Neural cell (in vitro differentiated cells): ENCODE results near the gene BBS4.

Experiments used
- EP300 ChIP-seq: fragments of 450-650 bp; conservative IDR thresholded peaks from 2 replicates; pipeline ENCODE4 v1.6.1; 2014; ENCODE audit warnings: antibody characterized with exemption, mild to moderate bottlenecking, moderate library complexity; ENCODE audit not compliant: poor library complexity, severe bottlenecking
- EZH2 ChIP-seq: fragments of 200-600, 300-800 bp; shearing (Covaris generic), sonication (generic); IDR thresholded peaks from 2 replicates; pipeline ENCODE4 v1.6.1; 2014; ENCODE audit warnings: antibody characterized with exemption, low read length, borderline replicate concordance, mild to moderate bottlenecking; ENCODE audit not compliant: insufficient read depth, poor library complexity, severe bottlenecking
- POLR2AphosphoS5 ChIP-seq: IDR thresholded peaks from 2 replicates; pipeline ENCODE4 v1.6.1; 2012
- RAD21 ChIP-seq: fragments of 450-650 bp; conservative IDR thresholded peaks from 2 replicates; pipeline ENCODE4 v1.6.1; 2014; ENCODE audit warnings: antibody characterized with exemption, mild to moderate bottlenecking, moderate library complexity
- TF ChIP-seq, protein P1 (sequence below): fragments of 450-650 bp; IDR thresholded peaks from 2 replicates; pipeline ENCODE4 v1.5.1; 2014; ENCODE audit warnings: antibody characterized with exemption, mild to moderate bottlenecking, moderate library complexity; ENCODE audit not compliant: poor library complexity, severe bottlenecking
- TF ChIP-seq, protein P2 (sequence below): IDR thresholded peaks from 2 replicates; pipeline ENCODE4 v1.6.1; 2012; ENCODE audit warnings: borderline replicate concordance

DNA sequence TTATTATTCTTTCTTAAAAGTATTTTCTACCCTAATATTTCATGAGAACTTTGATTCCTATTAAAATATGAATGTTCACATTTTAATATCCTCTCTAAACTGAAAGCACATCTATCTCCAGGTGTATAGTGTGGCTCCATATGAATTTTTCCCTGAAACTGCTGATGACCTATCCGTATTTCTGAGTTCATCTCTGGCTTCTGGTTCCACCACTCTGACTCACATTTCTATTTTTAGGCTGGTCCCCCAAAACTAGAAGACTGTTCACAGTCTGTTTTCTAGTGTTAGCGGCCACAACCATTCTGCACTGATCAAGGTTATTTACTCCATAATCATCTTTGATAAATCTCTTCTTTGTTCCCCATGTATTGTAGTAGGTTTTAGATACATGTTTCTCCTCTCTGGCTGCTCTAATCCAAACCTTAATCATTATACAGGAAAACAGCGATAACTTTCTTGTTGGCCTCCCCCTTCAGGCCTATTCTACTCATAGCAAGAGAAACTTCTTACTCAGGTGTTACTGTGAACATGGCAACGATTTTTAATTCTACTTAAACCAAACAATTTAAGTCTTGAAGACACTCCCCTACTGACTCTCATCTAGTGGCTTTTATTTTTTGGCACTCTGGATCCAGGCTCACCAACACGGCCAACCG is 84.8 kb downstream of the BBS4 start:
- TF ChIP-seq, protein P1, sequence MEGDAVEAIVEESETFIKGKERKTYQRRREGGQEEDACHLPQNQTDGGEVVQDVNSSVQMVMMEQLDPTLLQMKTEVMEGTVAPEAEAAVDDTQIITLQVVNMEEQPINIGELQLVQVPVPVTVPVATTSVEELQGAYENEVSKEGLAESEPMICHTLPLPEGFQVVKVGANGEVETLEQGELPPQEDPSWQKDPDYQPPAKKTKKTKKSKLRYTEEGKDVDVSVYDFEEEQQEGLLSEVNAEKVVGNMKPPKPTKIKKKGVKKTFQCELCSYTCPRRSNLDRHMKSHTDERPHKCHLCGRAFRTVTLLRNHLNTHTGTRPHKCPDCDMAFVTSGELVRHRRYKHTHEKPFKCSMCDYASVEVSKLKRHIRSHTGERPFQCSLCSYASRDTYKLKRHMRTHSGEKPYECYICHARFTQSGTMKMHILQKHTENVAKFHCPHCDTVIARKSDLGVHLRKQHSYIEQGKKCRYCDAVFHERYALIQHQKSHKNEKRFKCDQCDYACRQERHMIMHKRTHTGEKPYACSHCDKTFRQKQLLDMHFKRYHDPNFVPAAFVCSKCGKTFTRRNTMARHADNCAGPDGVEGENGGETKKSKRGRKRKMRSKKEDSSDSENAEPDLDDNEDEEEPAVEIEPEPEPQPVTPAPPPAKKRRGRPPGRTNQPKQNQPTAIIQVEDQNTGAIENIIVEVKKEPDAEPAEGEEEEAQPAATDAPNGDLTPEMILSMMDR = no peak
- TF ChIP-seq POLR2AphosphoS5 (no peak), RAD21 (no peak), EZH2 (no peak), EP300 (no peak)
- TF ChIP-seq, protein P2, sequence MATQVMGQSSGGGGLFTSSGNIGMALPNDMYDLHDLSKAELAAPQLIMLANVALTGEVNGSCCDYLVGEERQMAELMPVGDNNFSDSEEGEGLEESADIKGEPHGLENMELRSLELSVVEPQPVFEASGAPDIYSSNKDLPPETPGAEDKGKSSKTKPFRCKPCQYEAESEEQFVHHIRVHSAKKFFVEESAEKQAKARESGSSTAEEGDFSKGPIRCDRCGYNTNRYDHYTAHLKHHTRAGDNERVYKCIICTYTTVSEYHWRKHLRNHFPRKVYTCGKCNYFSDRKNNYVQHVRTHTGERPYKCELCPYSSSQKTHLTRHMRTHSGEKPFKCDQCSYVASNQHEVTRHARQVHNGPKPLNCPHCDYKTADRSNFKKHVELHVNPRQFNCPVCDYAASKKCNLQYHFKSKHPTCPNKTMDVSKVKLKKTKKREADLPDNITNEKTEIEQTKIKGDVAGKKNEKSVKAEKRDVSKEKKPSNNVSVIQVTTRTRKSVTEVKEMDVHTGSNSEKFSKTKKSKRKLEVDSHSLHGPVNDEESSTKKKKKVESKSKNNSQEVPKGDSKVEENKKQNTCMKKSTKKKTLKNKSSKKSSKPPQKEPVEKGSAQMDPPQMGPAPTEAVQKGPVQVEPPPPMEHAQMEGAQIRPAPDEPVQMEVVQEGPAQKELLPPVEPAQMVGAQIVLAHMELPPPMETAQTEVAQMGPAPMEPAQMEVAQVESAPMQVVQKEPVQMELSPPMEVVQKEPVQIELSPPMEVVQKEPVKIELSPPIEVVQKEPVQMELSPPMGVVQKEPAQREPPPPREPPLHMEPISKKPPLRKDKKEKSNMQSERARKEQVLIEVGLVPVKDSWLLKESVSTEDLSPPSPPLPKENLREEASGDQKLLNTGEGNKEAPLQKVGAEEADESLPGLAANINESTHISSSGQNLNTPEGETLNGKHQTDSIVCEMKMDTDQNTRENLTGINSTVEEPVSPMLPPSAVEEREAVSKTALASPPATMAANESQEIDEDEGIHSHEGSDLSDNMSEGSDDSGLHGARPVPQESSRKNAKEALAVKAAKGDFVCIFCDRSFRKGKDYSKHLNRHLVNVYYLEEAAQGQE = no peak
